Dendritic cell treated with granulocyte-macrophage colony-stimulating factor and Interleukin-4, amounts not matched to agents 40 ng/mL and 50 ng/mL, for 4 days (primary cell): ENCODE results near the gene AMBRA1.

ENCODE experiments used
- H3K27ac Mint-ChIP-seq: one replicate; pipeline ENCODE4 v1.8.0; 2022; ENCODE audit warnings: mild to moderate bottlenecking, mixed read lengths
- H3K27me3 Mint-ChIP-seq: one replicate; pipeline ENCODE4 v1.8.0; 2022; ENCODE audit warnings: mild to moderate bottlenecking, mixed read lengths
- H3K36me3 Mint-ChIP-seq: one replicate; pipeline ENCODE4 v1.8.0; 2022; ENCODE audit warnings: low read depth, mixed read lengths
- H3K4me1 Mint-ChIP-seq: one replicate; pipeline ENCODE4 v1.8.0; 2022; ENCODE audit warnings: low read depth, mixed read lengths
- H3K4me3 Mint-ChIP-seq: one replicate; pipeline ENCODE4 v1.8.0; 2022; ENCODE audit warnings: mild to moderate bottlenecking, moderate library complexity, mixed read lengths
- H3K9me3 Mint-ChIP-seq: one replicate; pipeline ENCODE4 v1.8.0; 2022; ENCODE audit warnings: mixed read lengths
- intact Hi-C: fragments of 100-400 bp; cut with micrococcal nuclease; formaldehyde crosslinking; loops from one replicate; pipeline ENCODE4 v1.15.0; 2022

AMBRA1 gene

DNA sequence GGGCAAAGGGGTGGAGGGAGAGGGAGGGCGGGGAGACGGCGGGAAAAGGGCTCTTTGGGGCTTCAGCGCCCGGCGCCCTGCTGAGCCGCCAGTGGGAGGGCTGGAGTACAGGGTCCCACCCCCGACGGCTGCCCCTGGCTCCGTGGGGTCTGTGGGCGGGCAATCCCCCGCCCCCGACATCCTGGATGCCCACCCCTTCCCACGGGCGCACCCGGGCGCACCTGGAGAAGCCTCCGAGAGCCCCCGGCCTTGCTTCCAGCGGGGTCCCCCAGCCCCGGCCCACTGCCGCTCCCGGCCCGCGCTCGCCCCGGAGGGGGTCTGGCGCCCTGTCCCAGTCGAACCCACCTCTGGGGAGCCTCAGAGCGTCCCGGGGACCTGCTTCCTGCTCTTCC, 202.6 kb downstream of the AMBRA1 start:
- H3K27me3 Mint-ChIP-seq: peaks cover 70% of the 10 kb centered on the region
- peaks cover 51% of the 10 kb centered on the region for H3K4me1 Mint-ChIP-seq
- no peaks in the 10 kb centered on the region for H3K9me3 Mint-ChIP-seq
- H3K27ac Mint-ChIP-seq: no peak overlapping the region
- H3K4me3 Mint-ChIP-seq: no peak overlapping the region
- intact Hi-C loops: loop anchor here (5.0 kb wide), 1 partner anchor 146 kb away; no protein-coding TSS in a partner anchor
- peaks cover 1% of the 10 kb centered on the region for H3K36me3 Mint-ChIP-seq

DNA sequence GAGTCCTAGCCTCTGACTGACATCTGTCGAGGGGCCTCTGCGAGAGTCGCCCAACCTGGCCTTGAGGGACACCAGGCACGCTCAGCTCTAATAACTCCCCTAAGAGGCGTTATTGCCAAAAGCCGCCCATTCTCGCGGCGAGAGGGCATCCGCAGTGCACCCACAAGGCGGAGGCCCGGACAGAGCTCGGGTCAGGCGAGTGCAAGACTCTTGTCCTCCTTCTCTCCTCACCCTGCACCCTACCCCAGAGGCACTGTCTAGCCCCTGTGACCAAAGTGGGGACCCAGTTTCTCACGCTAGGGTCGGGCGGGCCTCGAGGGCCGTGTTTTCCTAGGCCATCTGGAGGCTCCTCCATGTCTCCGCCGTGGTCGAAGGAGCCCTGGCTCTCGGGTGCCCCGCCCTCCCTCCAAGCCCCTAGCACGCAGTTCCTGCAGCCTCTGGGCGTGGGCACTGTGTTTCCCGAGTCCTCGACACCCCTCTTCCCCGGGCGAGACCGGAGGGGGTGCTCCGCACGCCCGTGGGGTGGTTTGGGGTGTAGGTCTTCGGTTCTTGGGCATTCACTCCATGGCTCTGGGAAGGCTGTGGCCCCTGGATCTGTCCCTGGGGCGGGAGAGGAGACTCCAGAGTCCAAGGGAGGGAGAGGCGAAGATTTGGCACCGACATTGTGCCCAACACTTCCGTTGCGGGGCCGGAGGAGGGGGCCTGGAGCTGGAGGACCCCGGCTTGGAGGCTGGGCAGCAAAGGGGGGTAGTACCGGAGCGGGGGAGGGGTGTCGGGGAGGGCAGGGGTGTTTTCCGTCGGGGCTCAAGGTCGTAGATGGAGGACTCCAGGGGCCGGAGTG, 203.3 kb downstream of the AMBRA1 start:
- peak overlapping the region; percentile 52 for H3K4me3 Mint-ChIP-seq
- intact Hi-C loops: loop anchor here (5.0 kb wide), 1 partner anchor 147 kb away; no protein-coding TSS in a partner anchor

DNA sequence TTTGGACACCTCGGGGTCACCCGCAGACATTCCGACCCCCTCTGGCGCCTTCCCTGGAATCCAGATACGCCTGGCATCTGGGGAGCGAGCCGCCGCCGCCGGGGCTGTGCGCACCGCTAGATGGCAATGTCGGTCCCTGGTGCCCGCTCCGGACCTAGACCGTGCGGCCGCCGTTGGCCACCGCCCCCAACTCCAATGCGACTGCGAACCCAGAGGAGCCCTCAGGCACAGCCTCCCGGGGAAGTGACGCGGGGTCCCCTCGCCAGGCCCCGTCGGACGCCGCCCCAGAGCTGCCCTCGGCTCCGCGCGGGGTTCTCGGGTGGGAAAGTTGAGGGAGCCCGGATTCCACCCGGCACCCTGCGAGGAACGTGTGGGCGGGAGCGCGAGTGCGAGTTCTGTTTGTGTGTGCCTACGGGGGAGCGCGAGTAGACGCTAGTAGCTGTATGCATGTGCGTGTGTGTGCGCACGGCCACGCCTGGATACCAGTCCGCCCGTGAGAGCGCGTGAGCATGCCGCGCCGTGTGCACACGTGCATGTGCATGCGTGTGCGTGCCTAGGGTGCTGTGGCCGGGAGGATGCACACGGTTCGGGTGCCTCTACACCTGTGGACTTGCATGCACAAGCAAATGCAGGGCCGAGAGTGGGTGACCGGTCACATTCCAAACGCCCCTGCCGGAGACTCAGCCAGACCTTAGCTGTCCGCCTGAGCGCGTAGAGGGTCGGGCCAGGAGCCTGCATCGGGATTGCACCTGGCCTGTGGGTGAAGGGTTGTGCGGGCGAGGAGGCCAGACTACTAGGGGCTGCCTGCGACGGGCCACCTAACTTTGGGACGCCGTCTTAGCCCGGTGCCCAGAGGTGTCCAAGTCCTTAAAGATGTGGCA, 204.1 kb downstream of the AMBRA1 start:
- H3K27ac Mint-ChIP-seq: no peak overlapping the region
- peaks cover 51% of the 10 kb centered on the region for H3K4me1 Mint-ChIP-seq
- H3K9me3 Mint-ChIP-seq: no peaks in the 10 kb centered on the region
- H3K36me3 Mint-ChIP-seq: no peaks in the 10 kb centered on the region
- peaks cover 83% of the 10 kb centered on the region for H3K27me3 Mint-ChIP-seq
- H3K4me3 Mint-ChIP-seq: peak overlapping the region; percentile 76
- intact Hi-C loops: loop anchor here (2.0 to 5.0 kb wide), 2 partner anchors 148 to 227 kb away; partner anchors contain the start of genes ATG13 and HARBI1

More for the DNA sequence above, 203.3 kb downstream of the AMBRA1 start:
- no peaks in the 10 kb centered on the region for H3K9me3 Mint-ChIP-seq
- H3K27ac Mint-ChIP-seq: no peak overlapping the region
- peaks cover 51% of the 10 kb centered on the region for H3K4me1 Mint-ChIP-seq
- H3K36me3 Mint-ChIP-seq: no peaks in the 10 kb centered on the region
- peaks cover 76% of the 10 kb centered on the region for H3K27me3 Mint-ChIP-seq

DNA sequence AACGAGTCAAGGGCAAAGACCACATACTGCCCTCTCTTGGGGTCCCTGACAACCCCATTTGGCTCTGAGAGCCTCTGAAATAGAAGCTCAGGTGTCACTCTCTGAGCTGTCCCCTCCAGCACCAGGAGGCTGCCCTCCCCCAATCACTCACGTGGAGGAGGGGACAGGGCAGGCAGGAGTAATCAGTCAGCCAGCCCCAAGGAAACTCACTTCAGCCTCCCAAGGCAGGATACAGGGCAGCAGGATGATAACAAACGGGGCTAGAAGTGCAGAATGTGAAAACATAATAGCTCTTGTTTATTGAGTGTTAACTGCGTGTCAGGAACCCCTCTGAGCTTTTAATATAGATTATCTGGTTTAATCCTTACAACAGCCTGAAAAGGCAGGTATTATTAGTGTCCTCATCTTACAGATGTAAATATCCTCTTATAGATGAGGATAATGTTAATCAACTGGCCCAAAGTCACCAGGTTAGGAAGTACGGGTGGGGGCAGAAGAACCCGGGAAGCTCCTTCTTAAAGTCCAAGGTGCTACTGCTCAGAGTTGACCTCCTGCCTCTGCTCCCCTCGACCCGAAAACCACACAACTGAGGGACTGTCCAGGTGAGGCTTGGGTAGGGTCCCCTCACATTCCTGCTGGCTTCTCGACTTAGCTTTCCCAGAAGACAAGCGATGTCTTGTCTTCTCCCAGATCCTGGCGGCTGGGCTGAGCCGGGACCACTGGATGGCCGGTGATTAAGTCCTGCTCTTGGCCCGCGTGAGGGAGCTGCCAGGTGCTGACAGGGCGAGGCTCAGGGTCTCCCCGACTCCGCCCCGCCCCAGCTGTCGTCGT, 205.0 kb downstream of the AMBRA1 start:
- Mint-ChIP-seq H3K27ac (no peak overlapping the region), H3K4me3 (no peak overlapping the region), H3K36me3 (no peaks in the 10 kb centered on the region), H3K4me1 (peaks cover 51% of the 10 kb centered on the region), H3K9me3 (no peaks in the 10 kb centered on the region), H3K27me3 (peaks cover 85% of the 10 kb centered on the region)
- intact Hi-C loops: loop anchor here (2.0 kb wide), 1 partner anchor 228 kb away; the partner anchor contains the start of genes ATG13 and HARBI1

DNA sequence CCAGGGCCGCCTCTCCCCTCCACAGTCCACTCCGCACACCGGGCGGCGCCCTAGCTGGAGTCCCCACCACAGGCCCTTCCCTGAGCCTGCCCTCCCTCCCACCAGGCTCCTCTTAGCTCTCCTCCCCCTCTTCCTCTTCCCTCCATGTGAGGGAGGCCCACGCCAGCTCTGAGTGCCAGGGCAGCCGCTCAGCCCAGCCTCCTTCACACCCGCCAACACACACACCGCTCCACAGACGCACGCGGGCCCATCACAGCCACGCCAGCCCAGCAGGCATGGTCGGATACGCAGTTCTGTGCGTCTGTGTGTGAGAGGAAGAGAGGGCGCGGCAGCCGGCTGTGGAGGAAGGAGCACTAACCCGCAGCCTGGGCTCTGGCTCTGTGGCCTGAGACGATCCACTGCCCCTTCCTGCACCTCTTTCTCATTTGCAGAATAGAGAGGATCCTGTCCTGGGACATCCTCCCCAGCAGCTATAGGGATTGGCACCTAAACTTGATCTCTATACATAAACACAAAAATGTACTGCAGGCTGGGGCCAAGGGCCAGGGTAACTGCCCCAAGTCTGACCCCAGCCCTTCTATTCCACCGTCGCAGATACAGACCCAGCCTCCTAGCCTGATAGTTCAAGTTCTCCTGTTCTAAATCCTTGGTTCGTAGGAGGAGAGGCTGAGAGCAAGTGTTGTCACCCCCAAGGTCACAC, 205.8 kb downstream of the AMBRA1 start:
- peak overlapping the region; percentile 62 for H3K4me3 Mint-ChIP-seq
- H3K27ac Mint-ChIP-seq: no peak overlapping the region
- H3K4me1 Mint-ChIP-seq: peaks cover 44% of the 10 kb centered on the region
- intact Hi-C loops: loop anchor here (2.0 kb wide), 1 partner anchor 229 kb away; the partner anchor contains the start of genes ATG13 and HARBI1
- H3K9me3 Mint-ChIP-seq: no peaks in the 10 kb centered on the region
- peaks cover 85% of the 10 kb centered on the region for H3K27me3 Mint-ChIP-seq
- H3K36me3 Mint-ChIP-seq: no peaks in the 10 kb centered on the region

DNA sequence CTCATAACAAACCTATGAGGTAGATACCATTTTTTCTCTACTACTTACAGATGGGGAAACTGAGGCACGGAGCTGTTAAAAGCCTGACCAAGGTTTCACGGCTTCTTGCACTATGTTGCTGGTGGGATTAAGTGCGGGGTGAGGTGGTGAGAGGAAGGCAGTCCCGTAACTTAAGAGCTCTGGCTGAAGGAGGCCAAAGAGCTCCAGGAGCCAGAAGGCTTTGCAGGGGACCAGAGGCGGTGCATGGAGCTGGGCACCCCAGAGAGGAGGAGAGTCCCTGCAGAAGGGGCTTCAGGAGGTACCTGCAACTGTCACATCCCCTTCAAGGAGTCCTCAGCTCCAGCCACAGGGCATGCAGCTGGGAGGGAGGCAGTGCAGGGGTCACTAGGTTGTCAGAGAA, 206.4 kb downstream of the AMBRA1 start:
- no peak overlapping the region for H3K4me3 Mint-ChIP-seq
- intact Hi-C loops: no loop called here
- no peaks in the 10 kb centered on the region for H3K36me3 Mint-ChIP-seq
- no peaks in the 10 kb centered on the region for H3K9me3 Mint-ChIP-seq
- H3K27ac Mint-ChIP-seq: no peak overlapping the region
- peaks cover 38% of the 10 kb centered on the region for H3K4me1 Mint-ChIP-seq
- H3K27me3 Mint-ChIP-seq: peaks cover 84% of the 10 kb centered on the region

DNA sequence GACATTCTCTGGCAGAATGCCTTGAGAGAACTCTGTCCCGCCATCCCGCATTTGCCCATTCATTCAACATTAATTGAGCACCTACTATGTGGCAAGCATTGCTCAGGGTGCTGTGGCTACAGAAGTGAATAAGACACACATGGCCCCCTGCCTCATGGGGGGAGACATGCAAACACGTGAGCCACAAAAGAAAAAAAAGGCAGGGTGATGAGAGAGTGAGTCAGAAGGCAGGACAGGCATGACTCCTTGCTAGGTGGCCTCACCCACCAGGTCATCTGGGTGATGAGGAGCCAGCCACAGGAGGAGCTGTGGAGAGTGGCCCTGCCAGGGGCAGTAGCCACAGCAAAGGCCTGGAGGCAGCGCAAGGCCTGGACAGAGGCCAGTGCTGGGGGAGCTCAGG, 207.1 kb downstream of the AMBRA1 start:
- intact Hi-C loops: no loop called here
- no peak overlapping the region for H3K27ac Mint-ChIP-seq
- H3K9me3 Mint-ChIP-seq: no peaks in the 10 kb centered on the region
- H3K27me3 Mint-ChIP-seq: peaks cover 90% of the 10 kb centered on the region
- no peaks in the 10 kb centered on the region for H3K36me3 Mint-ChIP-seq
- H3K4me3 Mint-ChIP-seq: no peak overlapping the region
- peaks cover 44% of the 10 kb centered on the region for H3K4me1 Mint-ChIP-seq

DNA sequence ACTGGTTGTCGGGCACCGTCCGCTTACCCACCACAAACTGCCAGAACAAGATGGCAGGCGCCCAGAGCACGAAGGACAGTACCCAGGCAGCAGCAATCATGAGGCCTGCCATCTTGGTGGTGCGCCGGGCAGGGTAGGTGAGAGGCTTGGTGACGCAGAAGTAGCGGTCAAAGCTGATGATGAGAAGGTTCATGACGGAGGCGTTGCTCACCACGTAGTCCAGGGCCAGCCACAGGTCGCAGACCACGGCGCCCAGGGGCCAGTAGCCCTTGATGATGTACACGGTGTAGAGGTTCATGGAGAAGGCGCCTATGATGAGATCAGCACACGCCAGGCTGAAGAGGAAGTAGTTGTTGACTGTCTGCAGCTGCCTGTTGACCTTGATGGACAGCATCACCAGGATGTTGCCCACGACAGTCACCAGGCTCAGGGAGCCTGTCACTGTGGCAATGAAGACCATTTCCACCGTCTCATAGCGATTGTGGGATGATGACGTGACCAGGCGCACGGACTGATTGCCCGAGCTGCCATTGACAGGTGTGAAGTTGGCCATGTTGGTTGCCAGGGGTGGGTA, 207.7 kb downstream of the AMBRA1 start:
- Mint-ChIP-seq H3K4me1 (peaks cover 44% of the 10 kb centered on the region), H3K27me3 (peaks cover 91% of the 10 kb centered on the region), H3K36me3 (no peaks in the 10 kb centered on the region), H3K27ac (no peak overlapping the region), H3K9me3 (no peaks in the 10 kb centered on the region), H3K4me3 (no peak overlapping the region)
- intact Hi-C loops: no loop called here

DNA sequence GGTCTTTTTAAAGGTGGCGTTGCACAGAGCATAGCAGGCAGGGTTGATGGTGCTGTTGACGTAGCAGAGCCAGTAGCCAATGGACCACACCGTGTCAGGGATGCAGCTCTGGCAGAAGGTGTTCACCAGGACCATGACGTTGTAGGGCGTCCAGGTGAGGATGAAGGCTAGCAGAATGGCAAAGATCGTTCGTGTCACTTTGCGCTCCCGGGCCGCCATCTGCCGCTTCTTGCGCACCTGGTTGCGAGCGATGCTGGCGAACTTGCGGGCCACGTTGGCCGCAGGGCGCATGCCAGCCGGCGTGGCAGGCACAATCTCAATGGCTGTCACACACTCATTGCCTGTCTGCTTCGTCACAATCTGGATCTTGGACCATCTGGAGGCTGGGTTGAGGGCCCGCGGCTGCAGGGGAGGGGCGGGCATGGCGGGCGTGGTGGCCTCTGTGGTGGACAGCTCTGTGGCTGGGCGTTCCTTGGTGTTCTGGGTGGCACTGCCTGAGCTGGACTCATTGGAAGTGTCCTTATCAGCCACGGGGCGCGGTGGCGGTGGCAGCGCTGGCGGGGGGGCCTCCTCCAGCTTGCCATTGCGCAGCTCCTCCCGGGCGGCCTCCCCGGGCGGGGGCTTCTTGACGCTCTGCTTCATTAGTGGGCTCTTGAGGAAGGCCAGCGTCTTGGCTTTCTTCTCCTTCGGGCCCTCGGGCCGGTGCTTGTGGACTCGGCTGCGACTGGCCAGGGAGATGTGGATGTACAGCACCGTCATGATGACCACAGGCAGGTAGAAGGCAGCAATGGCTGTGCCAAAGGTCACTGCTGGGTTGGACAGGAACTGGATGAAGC, 208.4 kb downstream of the AMBRA1 start:
- intact Hi-C loops: no loop called here
- H3K36me3 Mint-ChIP-seq: peaks cover 4% of the 10 kb centered on the region
- H3K4me1 Mint-ChIP-seq: peaks cover 39% of the 10 kb centered on the region
- no peak overlapping the region for H3K4me3 Mint-ChIP-seq
- H3K9me3 Mint-ChIP-seq: no peaks in the 10 kb centered on the region
- peaks cover 89% of the 10 kb centered on the region for H3K27me3 Mint-ChIP-seq
- no peak overlapping the region for H3K27ac Mint-ChIP-seq

DNA sequence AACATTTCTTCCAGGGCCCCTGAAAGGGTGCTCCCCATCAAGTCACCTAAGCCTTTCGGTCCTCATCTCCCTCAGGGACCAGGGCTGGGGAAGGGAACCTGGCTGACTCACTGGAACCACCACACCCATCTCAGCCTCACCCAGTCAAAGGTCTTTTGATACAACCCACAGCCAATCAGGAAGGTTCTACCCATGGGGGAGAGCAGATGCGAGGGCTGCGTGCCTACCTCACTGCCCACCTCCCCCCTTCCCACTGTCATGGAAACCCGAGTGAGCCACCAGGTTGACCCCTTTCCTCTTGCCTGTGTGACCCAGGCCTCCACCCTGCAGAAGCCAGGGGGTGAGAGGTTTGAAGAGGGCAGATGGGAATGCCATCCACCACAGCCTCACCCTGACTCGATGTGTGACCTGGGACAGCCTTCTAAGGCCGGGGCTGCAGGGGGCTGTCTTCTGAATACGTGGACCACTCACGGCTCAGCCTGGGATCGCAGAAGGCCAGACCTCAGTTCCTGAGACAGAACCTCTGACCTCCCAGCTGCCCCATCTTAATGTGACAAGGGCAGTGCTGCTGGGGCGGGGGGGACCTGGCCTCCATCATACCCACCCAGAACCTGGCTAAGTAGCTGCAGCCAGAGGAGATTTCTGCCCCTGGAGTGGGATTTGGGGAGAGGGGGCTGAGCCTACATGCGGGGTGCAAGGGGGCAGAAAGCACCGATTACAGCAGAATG, 209.7 kb downstream of the AMBRA1 start:
- intact Hi-C loops: no loop called here
- H3K27me3 Mint-ChIP-seq: peaks cover 79% of the 10 kb centered on the region
- no peak overlapping the region for H3K4me3 Mint-ChIP-seq
- no peaks in the 10 kb centered on the region for H3K9me3 Mint-ChIP-seq
- peaks cover 36% of the 10 kb centered on the region for H3K4me1 Mint-ChIP-seq
- H3K27ac Mint-ChIP-seq: no peak overlapping the region
- H3K36me3 Mint-ChIP-seq: peaks cover 10% of the 10 kb centered on the region

DNA sequence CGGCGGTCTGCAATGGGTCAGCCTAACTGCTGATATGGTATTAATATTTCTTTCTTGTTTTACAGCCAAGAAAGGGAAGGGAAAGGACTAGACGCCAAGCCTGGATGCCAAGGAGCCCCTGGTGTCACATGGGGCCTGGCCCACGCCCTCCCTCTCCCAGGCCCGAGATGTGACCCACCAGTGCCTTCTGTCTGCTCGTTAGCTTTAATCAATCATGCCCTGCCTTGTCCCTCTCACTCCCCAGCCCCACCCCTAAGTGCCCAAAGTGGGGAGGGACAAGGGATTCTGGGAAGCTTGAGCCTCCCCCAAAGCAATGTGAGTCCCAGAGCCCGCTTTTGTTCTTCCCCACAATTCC, 210.4 kb downstream of the AMBRA1 start:
- intact Hi-C loops: no loop called here
- peaks cover 71% of the 10 kb centered on the region for H3K27me3 Mint-ChIP-seq
- H3K27ac Mint-ChIP-seq: no peak overlapping the region
- peaks cover 17% of the 10 kb centered on the region for H3K36me3 Mint-ChIP-seq
- H3K9me3 Mint-ChIP-seq: no peaks in the 10 kb centered on the region
- H3K4me1 Mint-ChIP-seq: peaks cover 38% of the 10 kb centered on the region
- no peak overlapping the region for H3K4me3 Mint-ChIP-seq
